ENCODE results near the gene INAVA. TPM values are rescaled to one million over a fixed set of nuclear protein-coding genes. Genes with fewer than 3 reads are reported as not detected.

Gene INAVA
- total and polyA plus RNA-seq, 9 of the 15 experiments (the other 6 are each of a cell fraction or from before 2014, with no cell fraction given): 0.09 TPM; not detected in 8

DNA sequence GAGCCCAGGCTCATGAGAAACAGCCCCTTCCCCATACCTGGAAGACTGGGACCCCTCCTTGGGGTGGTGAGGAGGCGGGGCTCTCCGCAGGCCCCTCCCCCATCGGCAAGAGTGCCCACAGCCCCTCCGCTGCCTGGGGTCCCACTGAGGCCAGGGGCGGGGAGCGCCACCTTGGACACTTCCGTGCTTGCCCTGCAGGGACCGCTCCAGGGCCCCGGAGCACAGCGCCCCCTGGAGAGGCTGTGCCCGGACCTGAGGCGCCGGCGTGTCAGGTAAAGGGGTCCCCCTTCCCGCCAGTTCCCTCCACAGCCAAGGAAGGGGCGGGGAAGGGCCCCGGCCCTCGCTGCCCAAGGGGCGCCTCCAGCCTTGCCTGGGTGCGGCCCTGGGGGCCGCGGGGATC is 21.5 kb downstream of the INAVA start (continued):
- TF ChIP-seq, protein P1, sequence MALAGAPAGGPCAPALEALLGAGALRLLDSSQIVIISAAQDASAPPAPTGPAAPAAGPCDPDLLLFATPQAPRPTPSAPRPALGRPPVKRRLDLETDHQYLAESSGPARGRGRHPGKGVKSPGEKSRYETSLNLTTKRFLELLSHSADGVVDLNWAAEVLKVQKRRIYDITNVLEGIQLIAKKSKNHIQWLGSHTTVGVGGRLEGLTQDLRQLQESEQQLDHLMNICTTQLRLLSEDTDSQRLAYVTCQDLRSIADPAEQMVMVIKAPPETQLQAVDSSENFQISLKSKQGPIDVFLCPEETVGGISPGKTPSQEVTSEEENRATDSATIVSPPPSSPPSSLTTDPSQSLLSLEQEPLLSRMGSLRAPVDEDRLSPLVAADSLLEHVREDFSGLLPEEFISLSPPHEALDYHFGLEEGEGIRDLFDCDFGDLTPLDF (CRISPR knock-in tag; IDR thresholded peaks at IDR 0.05): no peak
- TF ChIP-seq DMBX1 (CRISPR knock-in tag; IDR thresholded peaks at IDR 0.05; ENCODE audit: borderline replicate concordance) (no peak), BCL6 (CRISPR knock-in tag; IDR thresholded peaks at IDR 0.05) (no peak), HDAC2 (IDR thresholded peaks at IDR 0.05) (no peak), ETV1 (tag; conservative IDR thresholded peaks at IDR 0.05; ENCODE audit: low read depth) (no peak), SMARCA5 (IDR thresholded peaks at IDR 0.05) (no peak), ZBTB7A (IDR thresholded peaks at IDR 0.05; ENCODE audit: borderline replicate concordance, control insufficient read depth, low read depth, low read length) (peak; percentile 83), RFX1 (IDR thresholded peaks at IDR 0.05) (no peak), HMG20A (CRISPR knock-in tag; conservative IDR thresholded peaks at IDR 0.05) (no peak), HMGN3 (IDR thresholded peaks at IDR 0.05; ENCODE audit: borderline replicate concordance, extremely low read depth, insufficient read length, low read depth, low read length) (no peak), ZNF551 (CRISPR knock-in tag; IDR thresholded peaks at IDR 0.05) (no peak), ZNF140 (CRISPR knock-in tag; IDR thresholded peaks at IDR 0.05) (no peak), CHD4 (IDR thresholded peaks at IDR 0.05; ENCODE audit: insufficient read depth, insufficient replicate concordance, low read depth, low read length, poor library complexity, severe bottlenecking) (no peak)
- TF ChIP-seq, protein P2, sequence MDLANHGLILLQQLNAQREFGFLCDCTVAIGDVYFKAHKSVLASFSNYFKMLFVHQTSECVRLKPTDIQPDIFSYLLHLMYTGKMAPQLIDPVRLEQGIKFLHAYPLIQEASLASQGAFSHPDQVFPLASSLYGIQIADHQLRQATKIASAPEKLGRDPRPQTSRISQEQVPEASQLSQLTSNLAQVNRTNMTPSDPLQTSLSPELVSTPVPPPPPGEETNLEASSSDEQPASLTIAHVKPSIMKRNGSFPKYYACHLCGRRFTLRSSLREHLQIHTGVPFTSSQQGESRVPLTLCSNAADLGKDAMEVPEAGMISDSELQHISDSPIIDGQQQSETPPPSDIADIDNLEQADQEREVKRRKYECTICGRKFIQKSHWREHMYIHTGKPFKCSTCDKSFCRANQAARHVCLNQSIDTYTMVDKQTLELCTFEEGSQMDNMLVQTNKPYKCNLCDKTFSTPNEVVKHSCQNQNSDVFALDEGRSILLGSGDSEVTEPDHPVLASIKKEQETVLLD (IDR thresholded peaks at IDR 0.05): no peak
- TF ChIP-seq, protein P3, sequence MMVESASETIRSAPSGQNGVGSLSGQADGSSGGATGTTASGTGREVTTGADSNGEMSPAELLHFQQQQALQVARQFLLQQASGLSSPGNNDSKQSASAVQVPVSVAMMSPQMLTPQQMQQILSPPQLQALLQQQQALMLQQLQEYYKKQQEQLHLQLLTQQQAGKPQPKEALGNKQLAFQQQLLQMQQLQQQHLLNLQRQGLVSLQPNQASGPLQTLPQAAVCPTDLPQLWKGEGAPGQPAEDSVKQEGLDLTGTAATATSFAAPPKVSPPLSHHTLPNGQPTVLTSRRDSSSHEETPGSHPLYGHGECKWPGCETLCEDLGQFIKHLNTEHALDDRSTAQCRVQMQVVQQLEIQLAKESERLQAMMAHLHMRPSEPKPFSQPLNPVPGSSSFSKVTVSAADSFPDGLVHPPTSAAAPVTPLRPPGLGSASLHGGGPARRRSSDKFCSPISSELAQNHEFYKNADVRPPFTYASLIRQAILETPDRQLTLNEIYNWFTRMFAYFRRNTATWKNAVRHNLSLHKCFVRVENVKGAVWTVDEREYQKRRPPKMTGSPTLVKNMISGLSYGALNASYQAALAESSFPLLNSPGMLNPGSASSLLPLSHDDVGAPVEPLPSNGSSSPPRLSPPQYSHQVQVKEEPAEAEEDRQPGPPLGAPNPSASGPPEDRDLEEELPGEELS (CRISPR knock-in tag; IDR thresholded peaks at IDR 0.05; ENCODE audit: borderline replicate concordance): no peak
- TF ChIP-seq, protein P4, sequence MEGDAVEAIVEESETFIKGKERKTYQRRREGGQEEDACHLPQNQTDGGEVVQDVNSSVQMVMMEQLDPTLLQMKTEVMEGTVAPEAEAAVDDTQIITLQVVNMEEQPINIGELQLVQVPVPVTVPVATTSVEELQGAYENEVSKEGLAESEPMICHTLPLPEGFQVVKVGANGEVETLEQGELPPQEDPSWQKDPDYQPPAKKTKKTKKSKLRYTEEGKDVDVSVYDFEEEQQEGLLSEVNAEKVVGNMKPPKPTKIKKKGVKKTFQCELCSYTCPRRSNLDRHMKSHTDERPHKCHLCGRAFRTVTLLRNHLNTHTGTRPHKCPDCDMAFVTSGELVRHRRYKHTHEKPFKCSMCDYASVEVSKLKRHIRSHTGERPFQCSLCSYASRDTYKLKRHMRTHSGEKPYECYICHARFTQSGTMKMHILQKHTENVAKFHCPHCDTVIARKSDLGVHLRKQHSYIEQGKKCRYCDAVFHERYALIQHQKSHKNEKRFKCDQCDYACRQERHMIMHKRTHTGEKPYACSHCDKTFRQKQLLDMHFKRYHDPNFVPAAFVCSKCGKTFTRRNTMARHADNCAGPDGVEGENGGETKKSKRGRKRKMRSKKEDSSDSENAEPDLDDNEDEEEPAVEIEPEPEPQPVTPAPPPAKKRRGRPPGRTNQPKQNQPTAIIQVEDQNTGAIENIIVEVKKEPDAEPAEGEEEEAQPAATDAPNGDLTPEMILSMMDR (IDR thresholded peaks at IDR 0.05 in 2 of 3, conservative IDR thresholded peaks at IDR 0.05 in 1 of 3; ENCODE audit: insufficient read depth in 2 of 3, low read depth in 1 of 3, low read length in 3 of 3): peak; percentile 73 to 100 (median 94)
- TF ChIP-seq, protein P5, sequence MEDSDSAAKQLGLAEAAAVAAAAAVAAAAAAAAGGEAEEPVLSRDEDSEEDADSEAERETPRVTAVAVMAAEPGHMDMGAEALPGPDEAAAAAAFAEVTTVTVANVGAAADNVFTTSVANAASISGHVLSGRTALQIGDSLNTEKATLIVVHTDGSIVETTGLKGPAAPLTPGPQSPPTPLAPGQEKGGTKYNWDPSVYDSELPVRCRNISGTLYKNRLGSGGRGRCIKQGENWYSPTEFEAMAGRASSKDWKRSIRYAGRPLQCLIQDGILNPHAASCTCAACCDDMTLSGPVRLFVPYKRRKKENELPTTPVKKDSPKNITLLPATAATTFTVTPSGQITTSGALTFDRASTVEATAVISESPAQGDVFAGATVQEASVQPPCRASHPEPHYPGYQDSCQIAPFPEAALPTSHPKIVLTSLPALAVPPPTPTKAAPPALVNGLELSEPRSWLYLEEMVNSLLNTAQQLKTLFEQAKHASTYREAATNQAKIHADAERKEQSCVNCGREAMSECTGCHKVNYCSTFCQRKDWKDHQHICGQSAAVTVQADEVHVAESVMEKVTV (CRISPR knock-in tag; IDR thresholded peaks at IDR 0.05): no peak
- TF ChIP-seq, protein P6, sequence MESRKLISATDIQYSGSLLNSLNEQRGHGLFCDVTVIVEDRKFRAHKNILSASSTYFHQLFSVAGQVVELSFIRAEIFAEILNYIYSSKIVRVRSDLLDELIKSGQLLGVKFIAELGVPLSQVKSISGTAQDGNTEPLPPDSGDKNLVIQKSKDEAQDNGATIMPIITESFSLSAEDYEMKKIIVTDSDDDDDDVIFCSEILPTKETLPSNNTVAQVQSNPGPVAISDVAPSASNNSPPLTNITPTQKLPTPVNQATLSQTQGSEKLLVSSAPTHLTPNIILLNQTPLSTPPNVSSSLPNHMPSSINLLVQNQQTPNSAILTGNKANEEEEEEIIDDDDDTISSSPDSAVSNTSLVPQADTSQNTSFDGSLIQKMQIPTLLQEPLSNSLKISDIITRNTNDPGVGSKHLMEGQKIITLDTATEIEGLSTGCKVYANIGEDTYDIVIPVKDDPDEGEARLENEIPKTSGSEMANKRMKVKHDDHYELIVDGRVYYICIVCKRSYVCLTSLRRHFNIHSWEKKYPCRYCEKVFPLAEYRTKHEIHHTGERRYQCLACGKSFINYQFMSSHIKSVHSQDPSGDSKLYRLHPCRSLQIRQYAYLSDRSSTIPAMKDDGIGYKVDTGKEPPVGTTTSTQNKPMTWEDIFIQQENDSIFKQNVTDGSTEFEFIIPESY (CRISPR knock-in tag; IDR thresholded peaks at IDR 0.05): peak; percentile 52; the same call in 1 of the 2 replicates
